ENCODE results near the gene TBC1D9B. TPM values are rescaled to one million over a fixed set of nuclear protein-coding genes. Genes with fewer than 3 reads are reported as not detected.

The TBC1D9B gene
- total and polyA plus RNA-seq, 2 of the 13 experiments (the other 11 are each of a cell fraction or from before 2014, with no cell fraction given), result 35.0 to 50.0 TPM

- TF ChIP-seq SCMH1 (CRISPR knock-in tag; IDR thresholded peaks at IDR 0.05; ENCODE audit: borderline replicate concordance), result no peak
- TF ChIP-seq, protein P1, sequence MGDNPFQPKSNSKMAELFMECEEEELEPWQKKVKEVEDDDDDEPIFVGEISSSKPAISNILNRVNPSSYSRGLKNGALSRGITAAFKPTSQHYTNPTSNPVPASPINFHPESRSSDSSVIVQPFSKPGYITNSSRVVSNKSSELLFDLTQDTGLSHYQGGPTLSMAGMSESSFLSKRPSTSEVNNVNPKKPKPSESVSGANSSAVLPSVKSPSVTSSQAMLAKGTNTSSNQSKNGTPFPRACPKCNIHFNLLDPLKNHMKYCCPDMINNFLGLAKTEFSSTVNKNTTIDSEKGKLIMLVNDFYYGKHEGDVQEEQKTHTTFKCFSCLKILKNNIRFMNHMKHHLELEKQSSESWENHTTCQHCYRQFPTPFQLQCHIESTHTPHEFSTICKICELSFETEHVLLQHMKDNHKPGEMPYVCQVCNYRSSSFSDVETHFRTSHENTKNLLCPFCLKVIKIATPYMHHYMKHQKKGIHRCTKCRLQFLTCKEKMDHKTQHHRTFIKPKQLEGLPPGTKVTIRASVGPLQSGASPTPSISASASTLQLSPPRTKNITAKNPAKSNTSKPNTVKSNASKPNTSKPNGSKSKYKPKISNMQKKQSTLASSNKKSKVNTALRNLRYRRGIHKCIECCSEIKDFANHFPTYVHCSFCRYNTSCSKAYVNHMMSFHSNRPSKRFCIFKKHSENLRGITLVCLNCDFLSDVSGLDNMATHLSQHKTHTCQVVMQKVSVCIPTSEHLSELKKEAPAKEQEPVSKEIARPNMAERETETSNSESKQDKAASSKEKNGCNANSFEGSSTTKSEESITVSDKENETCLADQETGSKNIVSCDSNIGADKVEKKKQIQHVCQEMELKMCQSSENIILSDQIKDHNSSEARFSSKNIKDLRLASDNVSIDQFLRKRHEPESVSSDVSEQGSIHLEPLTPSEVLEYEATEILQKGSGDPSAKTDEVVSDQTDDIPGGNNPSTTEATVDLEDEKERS (CRISPR knock-in tag; IDR thresholded peaks at IDR 0.05), result 0 out of 2 replicates have a peak, but pooled peaks have one; percentile 63
- peak; percentile 86; the same call in 1 of the 2 replicates for TF ChIP-seq ZNF441 (CRISPR knock-in tag; IDR thresholded peaks at IDR 0.05; ENCODE audit: borderline replicate concordance)
- TF ChIP-seq, protein P2, sequence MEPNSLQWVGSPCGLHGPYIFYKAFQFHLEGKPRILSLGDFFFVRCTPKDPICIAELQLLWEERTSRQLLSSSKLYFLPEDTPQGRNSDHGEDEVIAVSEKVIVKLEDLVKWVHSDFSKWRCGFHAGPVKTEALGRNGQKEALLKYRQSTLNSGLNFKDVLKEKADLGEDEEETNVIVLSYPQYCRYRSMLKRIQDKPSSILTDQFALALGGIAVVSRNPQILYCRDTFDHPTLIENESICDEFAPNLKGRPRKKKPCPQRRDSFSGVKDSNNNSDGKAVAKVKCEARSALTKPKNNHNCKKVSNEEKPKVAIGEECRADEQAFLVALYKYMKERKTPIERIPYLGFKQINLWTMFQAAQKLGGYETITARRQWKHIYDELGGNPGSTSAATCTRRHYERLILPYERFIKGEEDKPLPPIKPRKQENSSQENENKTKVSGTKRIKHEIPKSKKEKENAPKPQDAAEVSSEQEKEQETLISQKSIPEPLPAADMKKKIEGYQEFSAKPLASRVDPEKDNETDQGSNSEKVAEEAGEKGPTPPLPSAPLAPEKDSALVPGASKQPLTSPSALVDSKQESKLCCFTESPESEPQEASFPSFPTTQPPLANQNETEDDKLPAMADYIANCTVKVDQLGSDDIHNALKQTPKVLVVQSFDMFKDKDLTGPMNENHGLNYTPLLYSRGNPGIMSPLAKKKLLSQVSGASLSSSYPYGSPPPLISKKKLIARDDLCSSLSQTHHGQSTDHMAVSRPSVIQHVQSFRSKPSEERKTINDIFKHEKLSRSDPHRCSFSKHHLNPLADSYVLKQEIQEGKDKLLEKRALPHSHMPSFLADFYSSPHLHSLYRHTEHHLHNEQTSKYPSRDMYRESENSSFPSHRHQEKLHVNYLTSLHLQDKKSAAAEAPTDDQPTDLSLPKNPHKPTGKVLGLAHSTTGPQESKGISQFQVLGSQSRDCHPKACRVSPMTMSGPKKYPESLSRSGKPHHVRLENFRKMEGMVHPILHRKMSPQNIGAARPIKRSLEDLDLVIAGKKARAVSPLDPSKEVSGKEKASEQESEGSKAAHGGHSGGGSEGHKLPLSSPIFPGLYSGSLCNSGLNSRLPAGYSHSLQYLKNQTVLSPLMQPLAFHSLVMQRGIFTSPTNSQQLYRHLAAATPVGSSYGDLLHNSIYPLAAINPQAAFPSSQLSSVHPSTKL (CRISPR knock-in tag; IDR thresholded peaks at IDR 0.05), result peak; percentile 64; the same call in 1 of the 2 replicates
- TF ChIP-seq ZNF512B (CRISPR knock-in tag; IDR thresholded peaks at IDR 0.05; ENCODE audit: borderline replicate concordance), result 0 out of 2 replicates have a peak, but pooled peaks have one; percentile 41
- TF ChIP-seq JARID2 (CRISPR knock-in tag; IDR thresholded peaks at IDR 0.05; ENCODE audit: insufficient replicate concordance), result no peak
- TF ChIP-seq, protein P3, sequence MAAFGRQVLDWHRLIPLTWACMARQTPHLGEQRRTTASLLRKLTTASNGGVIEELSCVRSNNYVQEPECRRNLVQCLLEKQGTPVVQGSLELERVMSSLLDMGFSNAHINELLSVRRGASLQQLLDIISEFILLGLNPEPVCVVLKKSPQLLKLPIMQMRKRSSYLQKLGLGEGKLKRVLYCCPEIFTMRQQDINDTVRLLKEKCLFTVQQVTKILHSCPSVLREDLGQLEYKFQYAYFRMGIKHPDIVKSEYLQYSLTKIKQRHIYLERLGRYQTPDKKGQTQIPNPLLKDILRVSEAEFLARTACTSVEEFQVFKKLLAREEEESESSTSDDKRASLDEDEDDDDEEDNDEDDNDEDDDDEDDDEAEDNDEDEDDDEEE (CRISPR knock-in tag; IDR thresholded peaks at IDR 0.05), result peak; percentile 88
- peak; percentile 86 for TF ChIP-seq DMAP1 (CRISPR knock-in tag; IDR thresholded peaks at IDR 0.05)
- peak; percentile 24; the same call in 1 of the 2 replicates for TF ChIP-seq ZNF761 (CRISPR knock-in tag; conservative IDR thresholded peaks at IDR 0.05)
- peak; percentile 70 for TF ChIP-seq THAP8 (CRISPR knock-in tag; IDR thresholded peaks at IDR 0.05; ENCODE audit: borderline replicate concordance)
- peak; percentile 21 for TF ChIP-seq TSC22D2 (CRISPR knock-in tag; IDR thresholded peaks at IDR 0.05; ENCODE audit: borderline replicate concordance)
- 0 out of 2 replicates have a peak, but pooled peaks have one; percentile 29 for TF ChIP-seq ZNF337 (CRISPR knock-in tag; IDR thresholded peaks at IDR 0.05; ENCODE audit: borderline replicate concordance, low read depth)
- TF ChIP-seq, protein P4, sequence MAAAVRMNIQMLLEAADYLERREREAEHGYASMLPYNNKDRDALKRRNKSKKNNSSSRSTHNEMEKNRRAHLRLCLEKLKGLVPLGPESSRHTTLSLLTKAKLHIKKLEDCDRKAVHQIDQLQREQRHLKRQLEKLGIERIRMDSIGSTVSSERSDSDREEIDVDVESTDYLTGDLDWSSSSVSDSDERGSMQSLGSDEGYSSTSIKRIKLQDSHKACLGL (CRISPR knock-in tag; IDR thresholded peaks at IDR 0.05), result peak; percentile 97
- 0 out of 2 replicates have a peak, but pooled peaks have one; percentile 56 for TF ChIP-seq ZNF564 (CRISPR knock-in tag; IDR thresholded peaks at IDR 0.05)
Observed at GRCh38 chr5:179858586-179859427, 48.9 kb downstream of the TBC1D9B start, which contains the start of gene MRNIP (continued).

Data from HepG2 (cell line).